ENCODE results near the gene ZNF496.
"Not testable (repeated sequence)": the region's sequence is repeated elsewhere in the genome, so short reads cannot be mapped to it uniquely, and the experiment has no call there.

The ZNF496 gene

DNA sequence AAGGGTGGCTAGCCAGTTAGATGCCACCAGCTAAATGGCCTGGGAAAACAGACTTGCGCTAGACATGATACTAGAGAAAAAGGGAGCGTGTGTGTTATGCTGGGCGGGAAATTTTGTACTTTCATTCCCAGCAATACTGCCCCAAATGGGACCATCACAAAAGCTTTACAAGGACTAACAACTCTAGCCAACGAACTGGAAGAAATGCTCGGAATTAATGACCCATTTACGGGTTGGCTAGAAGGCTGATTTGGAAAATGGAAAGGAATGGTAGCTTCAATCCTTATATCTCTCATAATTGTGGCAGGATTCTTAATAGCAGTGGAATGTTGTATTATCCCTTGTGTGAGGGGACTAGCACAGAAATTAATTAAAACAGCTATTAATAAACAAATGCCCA is 27.9 kb upstream of the ZNF496 start:
- DNase-seq (ENCODE audit: low read depth): no peak

DNA sequence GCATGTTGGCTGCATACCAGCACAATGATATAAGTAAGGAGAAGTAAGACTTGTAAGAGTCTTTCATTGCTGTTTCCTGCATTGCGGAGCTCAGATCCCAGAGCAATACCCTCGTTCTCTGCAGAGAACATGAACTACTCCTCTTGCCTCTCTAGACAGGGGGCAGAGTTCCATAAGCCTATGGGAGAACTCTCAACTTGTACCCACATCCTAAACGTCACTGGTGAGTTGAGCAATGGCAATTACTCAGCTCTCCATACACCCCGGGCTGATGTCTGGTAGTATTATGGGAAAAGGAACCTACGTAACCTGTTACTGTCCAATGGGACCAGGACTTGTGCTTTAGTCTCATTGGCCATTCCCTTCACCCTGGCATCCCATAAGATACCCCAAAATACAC is 27.3 kb upstream of the ZNF496 start:
- no peak for DNase-seq (ENCODE audit: low read depth)

DNA sequence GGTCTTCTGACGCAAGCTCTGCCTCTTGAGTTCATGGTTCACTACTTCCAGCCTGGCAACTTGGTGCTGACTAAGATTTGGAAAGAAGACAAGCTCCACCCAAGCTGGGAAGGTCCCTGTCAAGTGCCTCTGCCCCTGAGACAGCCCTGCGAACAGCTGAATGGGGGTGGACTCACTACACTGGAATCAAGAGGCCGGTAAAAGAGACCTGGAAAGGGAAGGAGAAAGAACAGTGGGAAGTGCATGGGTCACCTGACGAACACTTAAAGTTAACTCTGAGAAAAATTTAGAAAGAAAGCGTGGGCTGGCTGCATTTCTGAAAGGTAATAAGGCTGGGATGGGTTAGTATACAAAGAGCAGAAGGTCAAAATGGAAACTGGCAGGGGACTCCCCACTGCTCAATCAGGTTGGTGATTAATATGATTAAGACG is 26.1 kb upstream of the ZNF496 start:
- DNase-seq (ENCODE audit: low read depth): no peak

DNA sequence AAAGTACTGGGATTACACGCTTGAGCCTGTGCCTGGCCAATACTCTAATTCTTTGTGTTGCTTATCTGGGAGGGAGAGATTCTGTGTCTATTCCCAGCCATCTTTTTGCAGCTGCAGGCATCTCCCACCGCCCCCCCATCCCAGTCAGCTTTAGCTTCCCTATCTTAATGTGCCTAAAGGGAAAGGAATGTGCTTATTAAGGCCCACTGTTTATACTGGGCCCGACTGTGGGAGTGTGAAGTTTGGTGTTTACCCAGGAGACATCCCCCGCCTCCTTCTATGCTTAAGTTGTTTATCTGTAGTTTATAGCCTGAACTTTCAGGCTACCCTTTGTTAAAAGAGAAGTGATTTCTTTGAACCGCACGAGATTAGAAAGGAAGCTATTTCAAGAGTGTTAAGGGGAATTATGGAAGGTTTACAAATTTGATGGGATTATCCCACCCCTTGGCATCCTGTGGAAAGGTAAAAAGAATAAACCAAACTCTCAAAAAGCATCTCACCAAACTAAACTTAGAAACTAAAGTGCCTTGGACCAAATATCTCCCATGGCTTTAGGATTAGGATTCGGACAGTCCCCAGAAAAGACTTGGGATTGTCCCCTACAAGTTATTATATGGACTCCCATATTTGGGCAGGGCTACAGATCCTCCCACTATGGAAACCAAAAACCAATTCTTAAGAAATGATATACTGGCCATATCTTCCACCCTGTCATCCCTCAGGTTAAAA is 25.5 kb upstream of the ZNF496 start:
- no peak for DNase-seq (ENCODE audit: low read depth)

DNA sequence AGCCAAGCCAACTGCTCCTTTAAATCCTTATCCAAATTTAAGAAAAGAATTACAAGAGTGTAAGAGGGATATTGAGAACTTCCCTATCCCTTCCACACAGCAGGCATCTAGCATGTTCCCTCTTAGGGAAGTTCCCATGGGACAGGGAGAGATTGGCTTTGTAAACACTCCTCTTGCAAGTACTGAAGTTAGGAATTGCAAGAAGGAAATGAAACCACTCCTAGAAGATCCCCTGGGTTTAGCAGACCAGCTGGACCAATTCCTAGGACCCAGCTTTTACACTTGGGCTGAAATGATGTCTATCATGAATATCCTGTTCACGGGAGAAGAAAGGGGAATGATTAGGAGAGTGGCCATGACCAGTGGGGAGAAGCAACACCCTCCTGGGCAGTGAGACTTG is 23.5 kb upstream of the ZNF496 start:
- DNase-seq (ENCODE audit: low read depth): not testable (repeated sequence)

DNA sequence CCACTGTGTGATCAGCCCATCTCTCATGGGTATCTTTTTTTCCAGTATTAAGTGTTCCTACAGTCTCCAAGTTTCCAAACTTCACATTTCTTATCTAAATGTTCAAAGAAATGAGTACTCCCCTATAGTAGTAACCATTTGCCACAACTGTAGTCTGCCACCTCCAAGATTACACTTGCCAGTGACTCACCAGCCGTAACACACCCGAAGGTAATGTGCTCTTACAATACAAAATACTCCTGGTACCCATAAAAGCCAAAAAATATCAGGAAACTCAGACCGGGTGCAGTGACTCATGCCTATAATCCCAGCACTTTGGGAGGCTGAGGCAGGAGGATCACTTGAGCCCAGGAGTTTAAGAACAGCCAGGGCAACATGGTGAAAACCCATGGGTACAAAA is 20.5 kb upstream of the ZNF496 start:
- DNase-seq (ENCODE audit: low read depth): no peak

DNA sequence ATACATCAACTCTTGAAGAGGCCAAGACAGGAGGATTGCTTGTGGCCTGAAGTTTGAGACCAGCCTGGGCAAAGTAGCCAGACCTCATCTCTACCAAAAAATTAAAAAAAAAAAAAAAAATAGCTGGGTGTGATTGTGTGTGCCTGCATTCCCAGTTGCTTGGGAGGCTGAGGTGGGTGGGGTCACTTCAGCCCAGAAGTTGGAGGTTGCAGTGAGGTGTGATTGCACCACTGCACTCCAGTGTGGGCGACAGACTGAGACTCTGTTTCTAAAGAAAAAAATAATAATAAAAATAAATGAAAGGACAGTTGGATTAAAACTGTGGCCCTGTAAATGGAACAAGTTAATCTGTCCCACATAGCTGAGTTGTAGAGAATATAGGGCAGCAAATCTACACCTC is 18.9 kb upstream of the ZNF496 start:
- DNase-seq (ENCODE audit: low read depth): no peak

DNA sequence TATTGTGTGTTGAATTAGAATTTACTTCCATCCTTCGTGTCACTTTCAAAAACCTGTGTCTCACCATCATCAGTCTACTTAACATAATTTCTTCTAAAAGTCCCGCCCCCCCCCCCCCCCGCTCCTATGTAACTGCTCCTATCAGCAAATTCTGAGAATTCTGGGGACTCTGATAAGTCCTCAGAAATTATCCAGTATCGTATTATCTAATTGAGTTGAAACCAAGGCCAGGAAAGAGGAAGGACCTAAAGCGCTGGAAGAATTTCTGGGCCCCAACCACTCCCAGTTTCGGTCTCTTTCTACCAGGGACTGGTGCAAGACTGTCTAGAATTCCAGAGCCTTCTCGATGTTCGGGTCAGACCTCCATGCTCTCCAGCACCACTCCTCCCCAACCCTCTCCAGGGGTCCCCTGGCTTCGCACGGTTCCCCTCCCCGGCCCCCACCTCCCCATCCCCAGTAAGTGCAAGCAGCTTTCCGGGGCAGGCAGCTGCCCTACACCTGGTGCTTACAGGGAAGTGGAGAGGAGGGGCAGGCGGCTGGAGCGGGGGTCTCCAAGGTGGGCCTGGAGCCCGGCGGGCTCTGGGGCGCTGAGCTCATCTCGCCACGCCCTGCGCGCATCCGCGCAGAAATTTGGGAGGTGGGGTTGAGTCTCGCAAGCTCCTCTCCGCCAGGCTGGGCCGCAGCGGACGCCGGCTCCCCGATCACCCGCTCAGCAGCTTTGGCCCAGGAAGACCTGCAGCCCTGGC is 16.0 kb upstream of the ZNF496 start:
- DNase-seq (ENCODE audit: low read depth): no peak

DNA sequence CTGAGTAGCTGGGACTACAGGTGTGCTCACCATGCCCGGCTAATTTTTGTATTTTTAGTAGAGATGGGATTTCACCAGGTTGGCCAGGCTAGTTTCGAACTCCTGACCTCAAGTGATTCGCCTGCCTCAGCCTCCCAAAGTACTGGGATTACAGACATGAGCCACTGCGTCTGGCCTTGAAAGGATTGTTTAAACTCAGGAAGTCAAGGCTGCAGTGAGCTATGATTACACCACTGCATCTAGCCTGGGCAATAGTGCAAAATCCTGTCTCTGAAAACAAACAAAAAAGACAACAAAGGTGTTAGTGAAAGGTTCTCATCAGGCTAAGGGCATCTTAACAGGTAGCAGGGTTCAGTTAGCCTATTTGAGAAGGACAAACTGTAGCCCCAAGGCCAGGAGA is 14.2 kb upstream of the ZNF496 start:
- no peak for DNase-seq (ENCODE audit: low read depth)

DNA sequence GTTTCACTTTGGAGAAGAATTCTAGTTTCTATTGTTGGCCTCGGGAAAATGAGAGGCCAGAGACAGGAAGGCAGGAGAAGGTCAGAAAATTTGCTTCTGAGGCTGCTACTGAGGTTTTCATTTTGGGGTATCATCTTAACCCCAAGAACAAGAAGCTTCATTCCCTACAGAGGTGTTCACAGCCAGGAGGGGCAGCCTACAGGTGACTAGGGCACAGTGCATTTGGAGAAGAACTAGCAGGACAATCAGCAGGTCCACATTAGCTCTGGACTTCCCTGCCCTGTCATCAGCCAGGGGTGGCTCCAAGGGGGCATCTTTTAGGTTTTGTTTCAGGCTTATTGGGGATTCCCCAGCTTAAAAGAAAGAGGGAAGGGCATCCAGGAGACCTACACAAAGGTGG is 12.1 kb upstream of the ZNF496 start:
- DNase-seq (ENCODE audit: low read depth): no peak

DNA sequence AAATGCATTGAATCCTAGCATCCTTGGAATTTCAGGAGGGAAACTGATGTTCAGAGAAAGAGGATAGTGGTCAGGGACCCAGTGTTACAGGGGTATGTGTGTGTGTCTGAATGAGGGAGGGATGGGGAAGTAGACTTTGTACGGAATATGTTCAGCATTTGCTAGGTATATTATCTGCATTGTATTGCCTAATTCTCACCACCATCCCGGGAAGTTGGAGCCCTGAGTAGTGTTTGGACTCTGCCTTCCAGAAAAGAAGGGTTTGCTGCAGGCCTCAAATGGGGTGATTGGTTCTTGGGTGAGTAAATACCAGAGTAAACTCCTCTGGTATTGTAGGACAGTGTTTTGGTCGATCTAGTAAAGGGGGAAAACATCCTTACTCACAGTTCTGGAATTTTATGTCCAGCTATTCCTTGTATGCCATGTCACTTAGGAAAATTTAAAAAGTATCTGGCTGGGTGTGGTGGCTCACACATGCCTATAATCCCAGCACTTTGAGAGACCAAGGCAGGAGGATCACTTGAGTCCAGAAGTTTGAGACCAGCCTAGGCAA is 7.1 kb upstream of the ZNF496 start:
- DNase-seq (ENCODE audit: low read depth): no peak

DNA sequence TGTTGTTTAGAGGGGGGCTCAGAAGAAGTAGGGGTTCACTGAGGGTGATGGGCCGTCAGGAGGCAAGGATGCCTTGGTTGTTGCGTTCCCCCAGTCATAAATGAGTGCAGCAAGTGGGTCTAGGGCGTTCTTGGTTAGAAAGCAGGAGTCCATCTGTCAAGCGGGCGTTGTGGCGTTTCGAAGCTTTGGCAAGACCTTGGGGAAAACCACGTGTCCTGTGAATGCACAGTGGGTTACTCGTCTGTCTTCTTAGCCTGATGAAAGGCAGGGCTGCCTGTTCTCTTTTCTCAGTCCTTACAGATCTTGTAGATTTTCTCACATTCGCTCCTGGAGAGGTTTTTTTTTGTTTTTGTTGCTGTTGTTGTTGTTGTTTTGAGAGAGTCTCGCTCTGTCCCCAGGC is 6.3 kb upstream of the ZNF496 start:
- DNase-seq (ENCODE audit: low read depth): no peak

DNA sequence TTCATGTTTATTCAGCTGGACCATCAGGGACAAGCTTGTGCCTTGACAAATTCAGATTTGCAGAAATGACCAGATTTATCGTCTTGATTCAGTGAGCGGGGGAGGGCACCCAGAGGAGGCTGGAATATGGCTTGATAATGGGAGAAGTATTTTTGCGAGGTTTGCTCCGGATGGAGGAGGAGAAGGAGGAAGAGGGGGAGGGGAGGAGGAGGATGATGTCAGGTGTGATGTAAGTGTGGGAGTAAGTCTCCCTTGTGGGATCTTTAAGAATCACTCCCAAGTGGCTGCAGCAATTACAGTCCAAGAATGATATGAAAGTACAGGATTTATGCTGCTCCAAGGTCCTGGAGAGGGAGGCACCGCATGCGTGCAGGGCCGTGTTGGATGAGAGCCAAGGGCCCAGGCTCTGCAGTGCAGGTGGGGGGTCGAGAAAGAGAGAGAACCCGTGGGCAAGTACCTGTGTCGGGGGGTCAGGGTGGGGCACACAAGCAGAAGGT is 5.6 kb upstream of the ZNF496 start:
- DNase-seq (ENCODE audit: low read depth): no peak

DNA sequence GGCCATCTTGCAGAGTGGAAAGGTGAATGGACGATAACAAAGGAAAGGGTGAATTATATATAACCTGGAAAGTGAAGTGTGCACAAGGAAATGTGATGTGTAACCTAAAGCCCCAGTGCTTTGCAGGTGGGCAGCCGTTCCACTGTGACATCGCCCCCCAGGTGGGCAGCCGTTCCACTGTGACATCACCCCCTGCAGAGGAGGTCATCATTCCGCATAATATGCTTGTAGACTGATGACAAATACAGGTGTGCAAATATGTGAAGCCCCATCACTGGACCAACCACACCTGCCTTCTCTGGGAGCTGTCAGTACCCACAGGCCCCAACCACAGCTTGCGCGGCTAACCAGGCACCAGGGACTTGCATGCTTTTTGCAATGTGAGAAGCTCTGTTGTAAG is 4.7 kb upstream of the ZNF496 start:
- no peak for DNase-seq (ENCODE audit: low read depth)

DNA sequence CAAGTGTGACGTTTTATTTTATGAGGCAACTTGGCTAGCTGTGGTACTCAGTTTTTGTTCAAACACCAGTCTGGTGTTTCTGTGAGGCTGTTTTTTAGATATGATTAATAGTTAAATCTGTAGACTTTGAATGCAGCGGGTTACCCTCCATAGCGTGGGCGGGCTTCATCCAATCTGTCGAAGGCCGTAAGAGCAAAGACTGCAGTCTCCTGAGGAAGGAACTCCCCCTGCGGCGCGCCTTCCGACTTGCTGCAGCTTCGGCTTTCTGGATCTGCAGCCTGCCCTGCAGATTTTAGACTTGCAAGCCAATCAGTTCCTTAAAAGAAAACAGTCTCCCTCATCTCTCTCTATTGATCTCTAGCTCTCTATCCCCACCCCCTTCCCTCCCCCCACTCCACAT is 4.2 kb upstream of the ZNF496 start:
- no peak for DNase-seq (ENCODE audit: low read depth)

DNA sequence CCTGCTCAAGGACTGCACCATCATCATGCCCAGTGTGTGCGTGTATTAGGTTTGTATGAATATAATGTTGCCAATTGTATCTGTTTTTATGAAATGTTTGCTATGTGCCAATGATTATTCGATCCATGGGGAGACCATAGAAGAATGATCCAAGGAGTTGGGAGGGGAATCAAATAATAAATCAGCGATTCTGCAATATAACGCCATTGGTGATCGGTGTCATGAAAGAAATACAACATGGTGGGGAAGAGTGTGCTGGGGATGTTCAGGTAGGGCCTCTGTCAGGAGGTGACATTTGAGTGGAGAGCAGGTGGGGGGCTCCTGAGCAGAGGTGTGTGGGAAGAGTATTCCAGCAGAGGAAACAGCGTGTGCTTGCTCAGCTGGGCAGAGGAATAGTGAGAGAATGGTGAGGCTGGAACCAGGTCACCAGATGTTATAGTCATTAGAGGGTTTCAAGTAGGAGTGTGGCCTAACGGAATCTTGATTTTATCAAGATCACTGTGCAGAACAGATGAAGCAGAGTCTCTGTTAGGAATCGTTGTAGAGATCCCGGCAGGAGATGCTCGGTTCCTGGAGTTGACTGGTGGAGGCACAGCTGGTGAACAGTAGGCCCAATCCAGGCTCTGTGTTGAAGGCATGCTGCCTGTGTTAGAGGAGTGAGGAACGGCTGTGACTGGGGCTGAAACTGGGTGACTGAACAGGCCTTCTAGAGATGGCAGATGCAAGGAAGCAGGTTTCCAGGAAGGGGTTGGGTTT is 2.9 kb upstream of the ZNF496 start:
- DNase-seq (ENCODE audit: low read depth): no peak

DNA sequence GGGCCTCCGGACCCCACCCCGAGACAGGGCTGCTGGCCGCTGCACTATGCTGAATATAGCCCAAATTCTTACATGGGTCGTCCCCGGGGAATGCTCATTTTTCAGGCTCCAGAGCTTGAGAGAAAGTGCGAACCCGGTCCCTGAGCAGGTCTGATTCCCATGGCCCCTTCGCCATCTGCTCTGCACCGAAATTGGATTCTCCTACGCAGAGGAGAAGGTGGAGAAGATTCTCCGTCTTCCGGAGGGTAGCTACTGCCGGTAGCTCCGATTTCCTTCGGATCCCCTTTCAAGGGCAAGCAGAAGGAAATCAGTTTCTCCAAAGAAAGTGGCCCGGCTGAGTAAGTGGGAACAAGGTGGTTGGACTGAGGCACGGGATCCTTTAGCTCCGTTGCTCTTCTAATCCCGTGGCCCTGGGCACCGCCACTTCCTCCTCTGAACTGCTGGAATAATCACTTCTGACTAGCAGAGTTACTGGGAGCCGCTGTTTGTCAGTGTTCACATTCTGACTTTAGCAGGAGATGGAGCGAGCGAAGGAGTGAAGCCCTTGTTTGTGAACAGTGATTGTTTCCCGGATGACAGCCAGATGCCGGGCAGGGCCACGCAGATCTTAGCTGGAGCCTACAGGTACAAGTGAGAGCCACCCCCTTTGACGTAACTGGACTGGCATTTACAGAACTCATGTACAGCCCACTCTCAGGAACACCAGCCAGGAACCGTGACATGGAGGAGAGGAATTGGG is 1.1 kb upstream of the ZNF496 start:
- DNase-seq (ENCODE audit: low read depth): no peak

DNA sequence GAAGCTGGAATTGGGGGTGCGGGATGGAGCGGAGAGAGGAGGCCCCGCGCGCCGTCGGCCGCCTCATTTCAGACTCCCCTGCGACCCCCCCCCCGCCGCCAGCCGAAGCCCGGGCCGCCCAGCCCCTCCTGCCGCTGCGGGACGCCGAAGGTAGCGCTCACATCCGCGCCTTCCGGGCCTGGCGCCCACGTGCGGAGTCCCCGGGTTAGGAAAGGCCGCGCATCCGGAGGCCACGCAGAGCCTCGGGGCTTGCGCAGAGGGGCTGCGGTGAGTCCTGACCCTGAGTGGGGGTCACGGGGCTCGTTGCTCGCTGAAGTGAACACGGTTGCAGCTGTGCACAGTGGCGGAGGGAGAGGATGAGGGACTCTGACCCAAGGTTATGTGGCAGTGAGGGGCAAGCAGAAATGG is 552 bp upstream of the ZNF496 start:
- DNase-seq (ENCODE audit: low read depth): no peak

DNA sequence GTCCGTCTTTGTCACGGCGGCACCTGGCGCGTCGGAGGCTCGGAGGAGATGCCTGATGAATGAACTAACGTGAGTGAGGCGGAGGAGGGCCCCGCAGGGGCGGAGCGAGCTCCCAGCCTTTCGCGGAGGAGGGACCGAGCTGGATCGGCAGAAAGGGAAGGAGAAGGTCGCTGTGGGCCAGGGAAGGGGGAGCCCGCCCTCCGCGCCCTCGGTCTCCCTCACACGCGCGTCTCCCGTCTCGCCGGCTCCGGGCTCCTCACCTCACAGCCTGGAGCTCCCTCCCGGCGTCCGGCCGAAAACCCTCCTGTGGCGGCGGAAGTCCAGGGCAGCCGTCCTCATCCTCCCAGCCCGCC is 519 bp downstream of the ZNF496 start:
- no peak for DNase-seq (ENCODE audit: low read depth)

DNA sequence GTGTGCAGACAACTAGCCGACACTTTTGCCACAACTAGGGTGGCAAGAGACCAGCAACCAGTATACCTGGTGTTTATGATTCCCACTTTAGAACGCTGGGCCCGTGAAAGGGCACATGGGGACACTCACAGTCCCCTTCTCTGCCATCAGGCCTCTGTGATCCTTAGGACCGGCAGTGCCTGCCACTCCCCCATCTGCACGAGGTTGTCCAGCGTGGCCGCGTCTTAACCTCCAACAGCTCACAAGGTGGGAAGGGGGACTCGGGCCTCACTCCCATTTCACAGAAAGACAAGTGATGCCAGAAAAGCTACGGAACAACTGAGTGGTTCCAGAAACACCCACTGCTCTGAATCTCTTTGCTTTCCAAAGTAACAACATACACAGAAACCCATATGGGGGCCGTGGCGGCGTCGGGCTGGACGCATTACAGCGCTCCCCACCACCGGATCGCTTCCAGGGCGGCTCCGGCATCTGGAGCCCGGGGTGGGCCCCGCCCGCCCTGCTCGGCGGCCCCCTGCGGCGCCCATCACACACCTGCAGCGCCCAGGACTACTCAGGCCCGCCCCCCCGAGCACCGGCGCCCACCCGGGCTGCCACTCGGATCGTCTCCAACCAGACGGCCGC is 1.0 kb downstream of the ZNF496 start:
- no peak for DNase-seq (ENCODE audit: low read depth)

DNA sequence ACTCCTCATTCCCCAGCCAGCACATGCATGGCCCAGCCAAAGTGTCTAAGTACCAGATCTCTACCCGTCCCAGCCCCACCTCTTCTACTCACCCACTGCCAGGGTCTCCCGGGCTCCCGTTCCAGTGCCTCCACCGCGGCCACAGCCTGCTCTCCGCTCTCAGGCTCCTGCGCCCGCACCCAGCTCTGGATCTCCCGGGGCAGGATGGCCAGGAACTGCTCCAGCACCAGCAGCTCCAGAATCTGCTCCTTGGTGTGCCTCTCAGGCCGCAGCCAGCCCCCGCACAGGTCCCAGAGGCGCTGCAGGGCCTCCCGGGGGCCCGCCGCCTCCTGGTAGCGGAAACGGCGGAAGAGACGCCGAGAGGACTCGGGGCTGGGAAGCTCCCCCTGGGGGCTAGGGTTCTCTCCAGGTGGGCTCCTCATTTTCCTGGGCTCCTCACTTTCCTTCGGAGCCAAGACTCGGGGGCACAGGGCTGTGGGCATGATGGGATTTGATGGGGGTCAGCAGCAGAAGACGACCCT is 2.5 kb downstream of the ZNF496 start:
- DNase-seq (ENCODE audit: low read depth): no peak

Data from non-pigmented ciliary epithelial cell (primary cell).